Measurements from ENCODE around the gene AFF1.

AFF1 gene

GRCh38 chr4:87053802-87054767 lies 119.3 kb downstream of the AFF1 start:
- no peak for DNase-seq (ENCODE audit: low read depth)
- H3K4me3 ChIP-seq (ENCODE audit: low read depth, low read length) = no peak overlapping the region
- in situ Hi-C loops (cut with HindIII; ENCODE audit: low sequenced_read_pairs) = no loop called here

DNA sequence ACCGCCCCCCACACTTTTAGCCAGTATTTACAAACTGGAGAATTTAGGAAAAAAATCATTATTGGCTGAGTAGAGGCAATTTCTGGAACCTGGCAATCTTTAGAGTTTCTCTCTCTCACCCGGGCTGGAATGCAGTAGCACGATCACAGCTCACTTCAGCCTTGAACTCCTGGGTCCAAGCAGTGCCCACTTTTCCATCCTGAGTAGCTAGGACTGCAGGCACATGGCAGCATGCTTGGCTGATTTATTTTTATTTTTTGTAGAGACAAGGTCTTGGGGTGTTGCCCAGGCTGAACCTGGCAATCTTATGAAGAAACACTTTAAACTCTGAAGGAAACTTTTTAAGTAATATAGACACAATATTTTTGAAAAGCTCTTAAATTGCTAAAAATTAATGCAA lies 120.1 kb downstream of the AFF1 start:
- in situ Hi-C loops (cut with HindIII; ENCODE audit: low sequenced_read_pairs) = no loop called here
- DNase-seq (ENCODE audit: low read depth) = no peak
- TF ChIP-seq CTCF (IDR thresholded peaks at IDR 0.05; ENCODE audit: low read depth, low read length, missing control alignments) = no peak
- no peak overlapping the region for H3K4me3 ChIP-seq (ENCODE audit: low read depth, low read length)

More at GRCh38 chr4:87053802-87054767, 119.3 kb downstream of the AFF1 start:
- no peak for TF ChIP-seq CTCF (IDR thresholded peaks at IDR 0.05; ENCODE audit: low read depth, low read length, missing control alignments)

GRCh38 chr4:87055311-87055710 lies 120.5 kb downstream of the AFF1 start:
- TF ChIP-seq CTCF (IDR thresholded peaks at IDR 0.05; ENCODE audit: low read depth, low read length, missing control alignments) = no peak
- in situ Hi-C loops (cut with HindIII; ENCODE audit: low sequenced_read_pairs) = no loop called here
- DNase-seq (ENCODE audit: low read depth) = no peak
- H3K4me3 ChIP-seq (ENCODE audit: low read depth, low read length) = no peak overlapping the region

GRCh38 chr4:87056881-87057280 lies 122.1 kb downstream of the AFF1 start:
- H3K4me3 ChIP-seq (ENCODE audit: low read depth, low read length) = no peak overlapping the region
- no peak for DNase-seq (ENCODE audit: low read depth)
- no peak for TF ChIP-seq CTCF (IDR thresholded peaks at IDR 0.05; ENCODE audit: low read depth, low read length, missing control alignments)
- in situ Hi-C loops (cut with HindIII; ENCODE audit: low sequenced_read_pairs) = no loop called here

DNA sequence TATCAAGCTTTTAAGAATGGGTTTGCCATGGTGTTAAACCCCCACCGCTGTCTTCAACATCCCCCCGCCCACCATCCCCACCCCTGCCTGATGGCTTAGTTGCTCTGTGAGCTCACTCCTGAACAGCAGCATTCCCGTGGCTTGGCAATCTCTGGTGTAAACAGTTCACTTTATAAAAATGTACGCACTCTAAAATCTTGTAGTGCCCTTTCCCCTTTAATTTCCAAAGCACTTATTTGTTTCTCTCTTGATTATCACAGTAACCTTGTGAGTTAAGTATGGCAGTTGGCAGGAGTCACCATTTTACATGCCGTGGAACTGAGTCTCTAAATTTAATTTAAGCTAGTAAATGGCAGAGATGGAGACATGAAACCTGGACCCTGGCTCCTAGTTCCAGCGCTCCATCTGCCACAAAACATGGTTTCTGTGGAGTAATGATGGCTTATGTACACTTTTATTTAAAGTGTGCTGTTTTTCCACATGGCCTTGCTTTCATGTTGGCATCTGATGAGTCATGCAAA lies 123.1 kb downstream of the AFF1 start:
- DNase-seq (ENCODE audit: low read depth) = no peak
- no peak for TF ChIP-seq CTCF (IDR thresholded peaks at IDR 0.05; ENCODE audit: low read depth, low read length, missing control alignments)
- in situ Hi-C loops (cut with HindIII; ENCODE audit: low sequenced_read_pairs) = no loop called here
- H3K4me3 ChIP-seq (ENCODE audit: low read depth, low read length) = no peak overlapping the region

GRCh38 chr4:87058356-87059073 lies 123.7 kb downstream of the AFF1 start:
- in situ Hi-C loops (cut with HindIII; ENCODE audit: low sequenced_read_pairs) = no loop called here
- no peak for TF ChIP-seq CTCF (IDR thresholded peaks at IDR 0.05; ENCODE audit: low read depth, low read length, missing control alignments)
- no peak for DNase-seq (ENCODE audit: low read depth)
- H3K4me3 ChIP-seq (ENCODE audit: low read depth, low read length) = no peak overlapping the region

Measured in astrocyte of the cerebellum (primary cell).